HG03159 (cell line): Measurements from ENCODE around the gene RARB.

ENCODE experiments used
- ATAC-seq: cut with Tn5 transposase; IDR thresholded peaks from one replicate; pipeline ENCODE4 v1.9.1; 2021; ENCODE audit warnings: mild to moderate bottlenecking, moderate library complexity; ENCODE audit not compliant: unreplicated experiment

The RARB gene

GRCh38 chr3:25589783-25590258 lies 161.8 kb downstream of the RARB start:
- no peak for ATAC-seq

DNA sequence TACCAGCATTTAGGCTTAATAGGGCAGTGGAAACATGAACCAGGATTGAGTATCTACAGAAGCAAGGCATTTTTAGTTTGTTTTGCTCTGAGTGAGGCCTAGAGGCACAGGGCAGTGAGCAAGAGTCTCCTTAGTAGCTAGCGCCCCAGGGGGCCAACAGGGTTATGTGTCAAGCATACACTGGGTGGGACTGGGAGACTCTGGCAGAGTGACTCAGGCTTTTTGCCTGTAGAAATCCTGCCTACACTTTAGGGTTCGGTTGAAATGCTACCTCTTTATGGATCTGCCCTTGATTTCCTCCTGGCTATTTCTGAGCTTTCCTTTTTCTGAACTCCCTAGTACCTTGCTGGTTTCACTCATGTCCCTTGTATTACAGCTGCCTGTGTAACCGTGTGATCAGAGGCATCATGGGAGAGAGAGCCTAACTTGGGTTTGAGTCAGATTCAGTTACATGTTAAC lies 164.5 kb downstream of the RARB start:
- ATAC-seq: no peak

DNA sequence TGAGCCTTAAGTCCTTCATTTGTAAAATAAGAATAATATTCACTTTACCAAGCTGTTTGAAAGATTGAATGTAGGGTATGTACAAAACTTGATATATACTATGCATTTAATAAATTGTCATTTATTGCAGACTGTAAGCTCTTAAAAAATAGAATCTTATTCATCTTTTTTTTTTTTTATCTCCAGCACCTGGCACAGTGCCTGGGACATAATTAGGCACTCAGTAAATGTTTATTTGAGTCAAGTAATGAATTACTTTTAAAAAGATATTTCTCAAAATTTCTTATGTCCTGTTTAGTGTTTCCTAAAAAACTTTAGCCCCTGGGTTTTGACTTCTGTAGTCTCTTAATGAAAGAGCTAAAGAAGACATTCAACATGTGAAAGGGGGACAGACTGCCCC lies 164.9 kb downstream of the RARB start:
- no peak for ATAC-seq

GRCh38 chr3:25594007-25594502 lies 166.0 kb downstream of the RARB start:
- ATAC-seq: peak; percentile 58

DNA sequence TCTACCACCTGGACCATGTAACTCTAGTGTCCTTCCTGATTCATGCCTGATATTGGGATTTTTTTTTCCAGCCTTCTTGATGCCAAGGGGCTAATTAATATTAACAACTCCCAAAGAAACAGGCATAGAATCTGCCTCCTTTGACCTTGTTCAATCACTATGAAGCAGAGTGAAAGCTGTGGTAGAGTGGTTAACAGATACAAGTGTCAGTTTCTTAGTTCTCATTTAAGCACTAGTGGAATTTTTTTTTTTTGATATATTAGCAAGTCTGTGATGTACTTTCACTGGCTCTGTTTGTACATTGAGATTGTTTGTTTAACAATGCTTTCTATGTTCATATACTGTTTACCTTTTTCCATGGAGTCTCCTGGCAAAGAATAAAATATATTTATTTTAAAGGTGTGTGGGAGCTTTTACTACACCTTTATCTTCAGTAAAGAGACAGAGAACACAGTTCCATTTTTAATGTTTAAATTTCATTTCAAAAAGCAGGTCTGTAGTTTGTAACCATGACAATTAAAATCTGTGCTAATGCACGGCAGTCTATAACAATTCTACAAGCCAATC lies 169.6 kb downstream of the RARB start:
- ATAC-seq: no peak

DNA sequence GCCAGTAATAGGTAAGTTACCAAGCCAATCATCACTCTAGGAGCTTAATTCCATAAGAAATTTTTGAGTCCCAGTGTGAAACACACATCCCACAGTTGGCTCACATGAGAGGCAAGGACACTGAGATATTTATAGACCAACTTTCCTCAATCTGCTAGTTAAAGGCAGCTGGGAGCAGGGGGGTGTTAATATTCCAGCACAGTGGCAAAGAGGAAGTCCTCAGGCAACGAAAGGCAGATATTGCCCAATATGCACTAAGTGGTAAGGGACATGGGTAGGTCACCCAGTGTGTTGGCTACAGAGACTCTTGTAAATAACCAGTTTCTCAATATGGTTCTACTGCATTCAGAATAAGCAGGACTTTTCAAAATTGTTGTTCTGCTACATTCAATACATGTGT lies 175.6 kb downstream of the RARB start:
- ATAC-seq: no peak

GRCh38 chr3:25604107-25604805 lies 176.2 kb downstream of the RARB start:
- ATAC-seq: peak; percentile 55

- no peak for ATAC-seq
Observed at GRCh38 chr3:25610167-25610566, 182.1 kb downstream of the RARB start.

DNA sequence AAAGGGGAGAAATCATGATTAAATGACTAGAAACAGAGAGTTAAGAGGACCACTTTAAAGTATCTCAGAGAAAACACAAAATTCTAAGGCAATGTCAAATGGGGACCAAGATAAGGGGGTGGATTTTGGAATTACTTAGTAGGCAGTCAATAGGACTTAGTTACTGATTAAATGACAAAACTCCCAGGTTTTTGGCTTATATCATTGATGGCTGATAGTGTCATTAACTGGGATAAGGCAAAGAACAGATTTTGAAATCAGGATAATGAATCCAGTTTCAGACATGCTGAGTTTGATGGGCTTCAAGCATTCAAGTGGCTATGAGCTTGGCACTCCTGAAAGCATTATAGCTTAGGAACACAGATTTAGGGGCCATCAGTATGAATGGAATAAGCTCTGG lies 182.7 kb downstream of the RARB start:
- ATAC-seq: no peak

GRCh38 chr3:25611193-25611592 lies 183.1 kb downstream of the RARB start:
- no peak for ATAC-seq

DNA sequence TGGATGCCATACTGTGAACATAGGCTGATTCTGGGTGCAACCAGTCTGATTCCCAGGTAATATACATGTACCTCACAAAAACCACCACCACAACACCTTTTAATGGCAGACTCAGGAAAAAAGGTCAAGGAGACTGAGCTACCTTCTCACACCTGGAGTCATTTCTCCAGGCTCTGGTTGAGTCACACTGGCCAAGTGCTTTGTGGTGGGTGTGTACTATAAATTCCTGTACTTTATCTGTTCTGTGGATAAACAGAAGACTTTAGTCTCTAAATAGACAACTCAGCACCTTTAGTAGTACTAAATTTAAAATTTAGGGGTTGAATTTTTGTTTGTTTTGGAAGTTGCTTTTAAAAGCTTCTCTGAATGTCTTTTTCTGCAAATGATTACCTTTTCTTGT lies 190.0 kb downstream of the RARB start:
- ATAC-seq: no peak

DNA sequence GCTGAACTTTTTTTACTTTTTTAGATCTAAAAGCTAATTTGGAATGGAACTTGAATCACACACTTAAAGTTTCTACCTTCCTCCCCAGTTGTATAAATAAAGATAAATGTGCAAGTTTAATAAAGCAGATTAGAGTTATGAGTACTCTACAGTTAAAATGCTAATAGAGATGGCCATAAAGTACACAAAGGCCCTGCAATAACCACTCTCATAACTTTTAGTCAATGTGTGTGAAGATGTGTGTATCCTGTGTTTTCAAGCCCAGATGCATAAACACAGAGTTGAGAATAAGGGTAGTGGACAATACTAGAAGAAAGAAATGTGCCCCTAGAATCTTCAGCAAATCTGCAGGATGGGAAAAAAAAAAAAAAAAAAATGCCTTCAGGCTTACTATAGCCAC lies 191.3 kb downstream of the RARB start:
- no peak for ATAC-seq

DNA sequence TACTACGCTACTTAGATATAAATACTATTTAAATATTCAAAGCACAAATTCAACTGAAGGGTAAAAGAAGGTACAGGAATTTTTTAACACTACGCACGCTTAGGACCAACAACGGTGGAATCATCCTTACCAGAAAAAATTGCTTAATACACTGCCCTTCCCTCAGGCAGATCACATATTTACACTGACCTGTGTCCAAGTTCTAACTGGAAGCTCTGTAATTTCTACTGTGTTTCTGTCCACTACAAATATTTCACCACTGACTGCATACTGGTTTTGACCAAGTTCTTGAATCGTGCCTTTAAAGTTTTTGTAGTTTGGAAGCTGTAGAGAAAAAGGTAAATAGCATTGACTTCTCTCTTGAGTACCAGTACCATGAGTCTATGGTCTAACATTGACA lies 192.4 kb downstream of the RARB start:
- no peak for ATAC-seq

DNA sequence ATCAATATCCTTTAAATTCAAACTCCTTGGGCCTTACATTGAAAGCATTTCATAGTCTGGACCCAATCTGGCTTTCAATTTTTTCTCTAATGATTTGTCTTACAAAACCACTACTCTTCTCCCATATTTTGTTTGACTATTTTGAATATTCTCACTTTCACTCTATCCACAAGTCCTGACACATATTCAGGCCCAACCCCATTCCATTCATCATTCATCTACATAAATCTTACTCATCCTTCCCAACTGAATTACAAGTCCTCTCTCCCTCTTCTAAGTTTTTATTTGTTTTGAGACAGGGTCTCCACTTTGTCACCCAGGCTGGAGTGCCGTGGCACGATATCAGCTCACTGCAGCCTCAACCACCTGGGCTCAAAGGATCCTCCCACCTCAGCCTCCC lies 193.0 kb downstream of the RARB start:
- ATAC-seq: no peak

GRCh38 chr3:25631989-25632388 lies 203.9 kb downstream of the RARB start:
- no peak for ATAC-seq

DNA sequence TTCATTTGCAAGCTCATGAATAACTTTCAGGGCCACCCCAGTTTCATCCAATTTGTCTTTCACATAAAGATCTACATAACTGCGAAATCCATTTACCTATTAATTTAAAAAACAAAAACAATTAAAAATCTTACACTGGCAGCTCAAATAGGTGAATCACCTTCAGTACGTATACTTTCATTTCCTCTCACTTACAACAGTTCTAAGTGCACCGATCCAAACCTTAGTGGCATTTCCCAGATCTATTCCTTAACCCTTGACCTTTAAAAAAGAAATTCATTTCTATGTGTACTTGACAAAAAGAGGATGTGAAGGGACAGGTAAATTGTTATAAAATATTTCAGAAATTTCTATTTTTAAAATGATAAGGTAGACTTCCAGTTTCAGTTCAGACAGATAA lies 205.9 kb downstream of the RARB start:
- no peak for ATAC-seq

GRCh38 chr3:25635038-25635437 lies 207.0 kb downstream of the RARB start:
- no peak for ATAC-seq
